HepG2 (cell line): ENCODE measurements around the gene NHSL1. TPM values are rescaled to one million over a fixed set of nuclear protein-coding genes. Genes with fewer than 3 reads are reported as not detected.

Experiments used
- ATRX ChIP-seq: sonication (generic); formaldehyde crosslinking; IDR thresholded peaks from 2 replicates; pipeline ENCODE4 v1.4.0; 2020; ENCODE audit warnings: missing genetic modification reagents, borderline replicate concordance
- BHLHE40 ChIP-seq: IDR thresholded peaks from 2 replicates; pipeline ENCODE4 v1.6.1; 2011; ENCODE audit warnings: low read length, improper control_type of control experiment
- FOXK2 ChIP-seq: fragments of 450-650 bp; IDR thresholded peaks from 2 replicates; pipeline ENCODE4 v1.6.1; 2016
- NFE2 ChIP-seq: sonication (generic); formaldehyde crosslinking; IDR thresholded peaks from 2 replicates; pipeline ENCODE4 v1.4.0; 2020; ENCODE audit warnings: missing genetic modification reagents
- NR1H2 ChIP-seq: sonication (generic); formaldehyde crosslinking; IDR thresholded peaks from 2 replicates; pipeline ENCODE4 v1.8.1; 2022; ENCODE audit warnings: low read depth, missing genetic modification reagents, borderline replicate concordance
- RFXANK ChIP-seq: IDR thresholded peaks from 2 replicates; pipeline ENCODE4 v1.6.1; 2016
- SNAI1 ChIP-seq: sonication (generic); formaldehyde crosslinking; IDR thresholded peaks from 2 replicates; pipeline ENCODE4 v1.5.0; 2020; ENCODE audit warnings: mild to moderate bottlenecking, missing genetic modification reagents, borderline replicate concordance
- SOX6 ChIP-seq, 2 experiments: fragments of 450-650 bp in 1 of 2; sonication (generic) in 1 of 2; formaldehyde crosslinking in 1 of 2; IDR thresholded peaks; 2 replicates each; pipeline versions ENCODE4 v1.4.0 to v1.6.1; 2017 to 2020; ENCODE audit warnings: antibody characterized with exemption in 1 of 2, mild to moderate bottlenecking in 1 of 2, missing genetic modification reagents in 1 of 2
- SRSF1 ChIP-seq: fragments of 200-400 bp; formaldehyde crosslinking; optimal IDR thresholded peaks from 2 replicates; pipeline ENCODE3; 2017; ENCODE audit warnings: mild to moderate bottlenecking, low read depth, low read length, moderate library complexity
- ZBTB20 ChIP-seq: sonication (generic); formaldehyde crosslinking; IDR thresholded peaks from 2 replicates; pipeline ENCODE4 v1.8.1; 2023; ENCODE audit warnings: missing genetic modification reagents, low read depth, mild to moderate bottlenecking, borderline replicate concordance
- ZBTB8A ChIP-seq: sonication (generic); formaldehyde crosslinking; IDR thresholded peaks from 2 replicates; pipeline ENCODE4 v1.4.0; 2020; ENCODE audit warnings: mild to moderate bottlenecking, low read depth, missing genetic modification reagents, borderline replicate concordance
- ZFP82 ChIP-seq: sonication (generic); formaldehyde crosslinking; IDR thresholded peaks from 2 replicates; pipeline ENCODE4 v1.5.1; 2020; ENCODE audit warnings: mild to moderate bottlenecking, missing genetic modification reagents, borderline replicate concordance
- ZNF276 ChIP-seq: sonication (generic); formaldehyde crosslinking; IDR thresholded peaks from 2 replicates; pipeline ENCODE4 v1.4.0; 2020; ENCODE audit warnings: mild to moderate bottlenecking, low read depth, missing genetic modification reagents
- ZNF562 ChIP-seq: sonication (generic); formaldehyde crosslinking; IDR thresholded peaks from 2 replicates; pipeline ENCODE4 v1.8.0; 2022; ENCODE audit warnings: missing genetic modification reagents, borderline replicate concordance
- ZNF775 ChIP-seq: sonication (generic); formaldehyde crosslinking; IDR thresholded peaks from 2 replicates; pipeline ENCODE4 v1.4.0; 2020; ENCODE audit warnings: missing genetic modification reagents, mild to moderate bottlenecking, moderate library complexity, borderline replicate concordance
- ZZZ3 ChIP-seq: sonication (generic); formaldehyde crosslinking; IDR thresholded peaks from 2 replicates; pipeline ENCODE4 v1.4.0; 2020; ENCODE audit warnings: missing genetic modification reagents, mild to moderate bottlenecking, borderline replicate concordance
- polyA plus RNA-seq, 8 experiments: library from polyadenylated mRNA; depleted of rRNA in 3 of 8; stranded (reverse) in 7 of 8; unstranded in 1 of 8; fragments of >200 nt; fragmentation: Illumina TruSeq in 4 of 8; extraction: Trizol in 4 of 8; gene quantifications; 2 replicates each; pipeline versions ENCODE4 v1.2.1 to v1.2.3, GENCODE V29; 2011 to 2016; ENCODE audit warnings: low read depth in 4 of 8, missing spikeins in 1 of 8, mixed read lengths in 1 of 8; ENCODE audit not compliant: insufficient read depth in 1 of 8
- total RNA-seq, 5 experiments: library from RNA; depleted of rRNA; stranded (reverse); fragments of >200 nt; fragmentation: Illumina TruSeq; extraction: Trizol; gene quantifications; 2 replicates each; pipeline ENCODE4 v1.2.3, GENCODE V29; 2016; ENCODE audit warnings: low read depth in 1 of 5
- TF ChIP-seq, protein P1 (sequence below): sonication (generic); formaldehyde crosslinking; IDR thresholded peaks from one replicate; pipeline ENCODE4 v1.5.1; 2020; ENCODE audit warnings: mild to moderate bottlenecking, missing genetic modification reagents; ENCODE audit errors: not compliant biosample characterization
- TF ChIP-seq, protein P2 (sequence below): sonication (generic); formaldehyde crosslinking; IDR thresholded peaks from 2 replicates; pipeline ENCODE4 v1.4.0; 2020; ENCODE audit warnings: mild to moderate bottlenecking, missing genetic modification reagents

Gene NHSL1
- total and polyA plus RNA-seq, 2 of the 13 experiments (the other 11 are each of a cell fraction or from before 2014, with no cell fraction given): 24.9 to 53.6 TPM

GRCh38 chr6:138403324-138403800 lies 95.9 kb downstream of the NHSL1 start (continued):
- TF ChIP-seq ZZZ3: no peak
- TF ChIP-seq SRSF1: peak; percentile 12
- TF ChIP-seq NFE2 (CRISPR knock-in tag): no peak
- no peak for TF ChIP-seq SOX6 (IDR thresholded peaks at IDR 0.05)
- no peak for TF ChIP-seq SOX6 (CRISPR knock-in tag; IDR thresholded peaks at IDR 0.05)
- TF ChIP-seq NR1H2 (CRISPR knock-in tag): peak; percentile 45; the same call in 1 of the 2 replicates
- TF ChIP-seq ZNF562 (CRISPR knock-in tag): no peak
- TF ChIP-seq FOXK2: no peak
- TF ChIP-seq, protein P1, sequence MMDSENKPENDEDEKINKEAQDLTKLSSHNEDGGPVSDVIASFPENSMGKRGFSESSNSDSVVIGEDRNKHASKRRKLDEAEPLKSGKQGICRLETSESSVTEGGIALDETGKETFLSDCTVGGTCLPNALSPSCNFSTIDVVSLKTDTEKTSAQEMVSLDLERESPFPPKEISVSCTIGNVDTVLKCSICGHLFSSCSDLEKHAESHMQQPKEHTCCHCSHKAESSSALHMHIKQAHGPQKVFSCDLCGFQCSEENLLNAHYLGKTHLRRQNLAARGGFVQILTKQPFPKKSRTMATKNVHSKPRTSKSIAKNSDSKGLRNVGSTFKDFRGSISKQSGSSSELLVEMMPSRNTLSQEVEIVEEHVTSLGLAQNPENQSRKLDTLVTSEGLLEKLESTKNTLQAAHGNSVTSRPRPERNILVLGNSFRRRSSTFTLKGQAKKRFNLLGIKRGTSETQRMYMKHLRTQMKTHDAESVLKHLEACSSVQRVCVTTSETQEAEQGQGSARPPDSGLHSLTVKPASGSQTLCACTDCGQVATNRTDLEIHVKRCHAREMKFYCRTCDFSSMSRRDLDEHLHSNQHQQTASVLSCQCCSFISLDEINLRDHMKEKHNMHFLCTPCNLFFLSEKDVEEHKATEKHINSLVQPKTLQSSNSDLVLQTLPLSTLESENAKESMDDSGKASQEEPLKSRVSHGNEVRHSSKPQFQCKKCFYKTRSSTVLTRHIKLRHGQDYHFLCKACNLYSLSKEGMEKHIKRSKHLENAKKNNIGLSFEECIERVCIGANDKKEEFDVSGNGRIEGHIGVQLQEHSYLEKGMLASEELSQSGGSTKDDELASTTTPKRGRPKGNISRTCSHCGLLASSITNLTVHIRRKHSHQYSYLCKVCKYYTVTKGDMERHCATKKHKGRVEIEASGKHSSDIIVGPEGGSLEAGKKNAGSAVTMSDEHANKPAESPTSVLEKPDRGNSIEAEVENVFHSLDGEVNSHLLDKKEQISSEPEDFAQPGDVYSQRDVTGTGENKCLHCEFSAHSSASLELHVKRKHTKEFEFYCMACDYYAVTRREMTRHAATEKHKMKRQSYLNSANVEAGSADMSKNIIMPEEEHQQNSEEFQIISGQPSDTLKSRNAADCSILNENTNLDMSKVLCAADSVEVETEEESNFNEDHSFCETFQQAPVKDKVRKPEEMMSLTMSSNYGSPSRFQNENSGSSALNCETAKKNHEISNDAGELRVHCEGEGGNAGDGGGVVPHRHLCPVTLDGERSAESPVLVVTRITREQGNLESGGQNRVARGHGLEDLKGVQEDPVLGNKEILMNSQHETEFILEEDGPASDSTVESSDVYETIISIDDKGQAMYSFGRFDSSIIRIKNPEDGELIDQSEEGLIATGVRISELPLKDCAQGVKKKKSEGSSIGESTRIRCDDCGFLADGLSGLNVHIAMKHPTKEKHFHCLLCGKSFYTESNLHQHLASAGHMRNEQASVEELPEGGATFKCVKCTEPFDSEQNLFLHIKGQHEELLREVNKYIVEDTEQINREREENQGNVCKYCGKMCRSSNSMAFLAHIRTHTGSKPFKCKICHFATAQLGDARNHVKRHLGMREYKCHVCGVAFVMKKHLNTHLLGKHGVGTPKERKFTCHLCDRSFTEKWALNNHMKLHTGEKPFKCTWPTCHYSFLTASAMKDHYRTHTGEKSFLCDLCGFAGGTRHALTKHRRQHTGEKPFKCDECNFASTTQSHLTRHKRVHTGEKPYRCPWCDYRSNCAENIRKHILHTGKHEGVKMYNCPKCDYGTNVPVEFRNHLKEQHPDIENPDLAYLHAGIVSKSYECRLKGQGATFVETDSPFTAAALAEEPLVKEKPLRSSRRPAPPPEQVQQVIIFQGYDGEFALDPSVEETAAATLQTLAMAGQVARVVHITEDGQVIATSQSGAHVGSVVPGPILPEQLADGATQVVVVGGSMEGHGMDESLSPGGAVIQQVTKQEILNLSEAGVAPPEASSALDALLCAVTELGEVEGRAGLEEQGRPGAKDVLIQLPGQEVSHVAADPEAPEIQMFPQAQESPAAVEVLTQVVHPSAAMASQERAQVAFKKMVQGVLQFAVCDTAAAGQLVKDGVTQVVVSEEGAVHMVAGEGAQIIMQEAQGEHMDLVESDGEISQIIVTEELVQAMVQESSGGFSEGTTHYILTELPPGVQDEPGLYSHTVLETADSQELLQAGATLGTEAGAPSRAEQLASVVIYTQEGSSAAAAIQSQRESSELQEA (CRISPR knock-in tag): peak; percentile 83
- TF ChIP-seq BHLHE40: no peak
- TF ChIP-seq ZBTB8A (CRISPR knock-in tag): peak; percentile 66; the same call in 1 of the 2 replicates
- TF ChIP-seq, protein P2, sequence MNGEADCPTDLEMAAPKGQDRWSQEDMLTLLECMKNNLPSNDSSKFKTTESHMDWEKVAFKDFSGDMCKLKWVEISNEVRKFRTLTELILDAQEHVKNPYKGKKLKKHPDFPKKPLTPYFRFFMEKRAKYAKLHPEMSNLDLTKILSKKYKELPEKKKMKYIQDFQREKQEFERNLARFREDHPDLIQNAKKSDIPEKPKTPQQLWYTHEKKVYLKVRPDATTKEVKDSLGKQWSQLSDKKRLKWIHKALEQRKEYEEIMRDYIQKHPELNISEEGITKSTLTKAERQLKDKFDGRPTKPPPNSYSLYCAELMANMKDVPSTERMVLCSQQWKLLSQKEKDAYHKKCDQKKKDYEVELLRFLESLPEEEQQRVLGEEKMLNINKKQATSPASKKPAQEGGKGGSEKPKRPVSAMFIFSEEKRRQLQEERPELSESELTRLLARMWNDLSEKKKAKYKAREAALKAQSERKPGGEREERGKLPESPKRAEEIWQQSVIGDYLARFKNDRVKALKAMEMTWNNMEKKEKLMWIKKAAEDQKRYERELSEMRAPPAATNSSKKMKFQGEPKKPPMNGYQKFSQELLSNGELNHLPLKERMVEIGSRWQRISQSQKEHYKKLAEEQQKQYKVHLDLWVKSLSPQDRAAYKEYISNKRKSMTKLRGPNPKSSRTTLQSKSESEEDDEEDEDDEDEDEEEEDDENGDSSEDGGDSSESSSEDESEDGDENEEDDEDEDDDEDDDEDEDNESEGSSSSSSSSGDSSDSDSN (CRISPR knock-in tag): no peak; the same call in 1 of the 2 replicates
- 0 out of 2 replicates have a peak, but pooled peaks have one; percentile 28 for TF ChIP-seq ZNF276 (CRISPR knock-in tag)
- no peak for TF ChIP-seq SNAI1 (CRISPR knock-in tag)
- 0 out of 2 replicates have a peak, but pooled peaks have one; percentile 26 for TF ChIP-seq ATRX (CRISPR knock-in tag)
- no peak for TF ChIP-seq RFXANK
- TF ChIP-seq ZBTB20 (CRISPR knock-in tag): no peak
- TF ChIP-seq ZFP82: no peak
- TF ChIP-seq ZNF775 (CRISPR knock-in tag): no peak
